Prostate gland (tissue), 2 donors: Measurements from ENCODE around the gene PHTF2. TPM values are rescaled to one million over a fixed set of nuclear protein-coding genes. Genes with fewer than 3 reads are reported as not detected.
A peak's percentile ranks its signal among the peaks of the same experiment; 100 is the strongest.

ENCODE experiments used
- DNase-seq: peaks from one replicate; pipeline ENCODE4 v3.0.0-alpha.2; 2019; ENCODE audit warnings: low spot score
- H3K27ac ChIP-seq, 2 donors: fragments of 200-600 bp; sonication (generic); 2 replicates each; pipeline ENCODE4 v1.5.1; 2017 to 2019
- H3K27me3 ChIP-seq: fragments of 200-600 bp; sonication (generic); replicated peaks from 2 replicates; pipeline ENCODE4 v1.5.1; 2019; ENCODE audit not compliant: insufficient read depth
- H3K36me3 ChIP-seq, 2 donors: fragments of 200-600 bp; sonication (generic); 1 replicate in 1 of 2; 2 replicates in 1 of 2; pipeline versions ENCODE4 v1.5.1 to v1.8.1; 2017 to 2019
- H3K4me1 ChIP-seq: fragments of 200-600 bp; sonication (generic); replicated peaks from 2 replicates; pipeline ENCODE4 v1.5.1; 2019
- H3K4me3 ChIP-seq, 2 donors: fragments of 200-600 bp; sonication (generic); 2 replicates each; pipeline ENCODE4 v1.5.1; 2017 to 2019
- H3K9me3 ChIP-seq: fragments of 200-600 bp; sonication (generic); 2 replicates; pipeline ENCODE4 v1.5.1; 2017
- POLR2A ChIP-seq: fragments of 450-650 bp; IDR thresholded peaks from one replicate; pipeline ENCODE4 v1.6.1; 2016; ENCODE audit warnings: antibody characterized with exemption, mild to moderate bottlenecking
- POLR2AphosphoS5 ChIP-seq: sonication (generic); formaldehyde crosslinking; IDR thresholded peaks from one replicate; pipeline ENCODE4 v1.6.1; 2017; ENCODE audit warnings: antibody characterized with exemption
- WGBS: methylation state at CpG from one replicate; pipeline ENCODE4 v1.1.5; 2018; 5-methylcytosine and 5-hydroxymethylcytosine counted together
- intact Hi-C: fragments of 100-400 bp; cut with DNase I; formaldehyde crosslinking; loops from one replicate; pipeline ENCODE4 v1.14.2; 2022
- total RNA-seq, 2 donors: library from RNA; depleted of rRNA; stranded (reverse); fragments of >200 nt; gene quantifications; one replicate each; pipeline ENCODE4 v1.1.0, GENCODE V29; 2016
- TF ChIP-seq, protein P1 (sequence below), 4 experiments: fragments of 200-600 bp in 2 of 4; fragments of 450-650 bp in 2 of 4; sonication (generic) in 2 of 4; IDR thresholded peaks; 1 replicate in 3 of 4; 2 replicates in 1 of 4; pipeline ENCODE4 v1.5.1; 2016 to 2019; ENCODE audit warnings: antibody characterized with exemption in 4 of 4, mild to moderate bottlenecking in 2 of 4, moderate library complexity in 2 of 4

The PHTF2 gene
- total RNA-seq, 2 donors from 2014 or later: 7.7 to 17.3 TPM

DNA sequence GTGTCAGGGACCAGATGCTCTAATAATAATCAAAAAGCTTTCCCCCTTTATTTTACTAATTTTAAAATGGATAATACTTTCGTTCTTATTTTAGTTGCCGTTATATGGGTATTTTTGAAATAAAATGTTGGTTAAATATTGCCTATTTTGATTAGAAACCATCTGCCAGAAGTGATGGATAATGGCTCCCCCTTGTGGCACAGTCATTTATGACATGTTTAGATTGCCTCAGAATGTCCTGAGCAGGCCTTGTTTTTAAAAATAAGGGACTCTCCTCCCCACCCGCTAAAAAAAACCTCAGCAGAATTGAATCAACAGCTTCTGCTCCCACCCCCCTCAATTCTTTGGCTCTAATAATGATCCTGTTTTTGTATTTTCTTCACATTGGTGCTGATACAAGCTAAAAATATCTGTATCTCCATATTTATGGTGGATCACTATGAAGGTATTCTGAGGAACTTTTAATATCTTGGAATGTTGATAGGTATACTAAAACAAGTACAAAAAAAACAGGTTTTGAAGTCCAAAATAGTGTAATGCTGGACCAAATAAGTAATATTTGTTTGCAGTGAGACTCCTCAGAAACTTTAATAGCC lies 39.2 kb upstream of the PHTF2 start:
- Histone ChIP-seq H3K27me3 (no peaks in the 10 kb centered on the region), H3K36me3 (no peaks in the 10 kb centered on the region), H3K9me3 (no peaks in the 10 kb centered on the region), H3K4me3 (no peak overlapping the region), H3K4me1 (no peaks in the 10 kb centered on the region), H3K27ac (no peak overlapping the region)
- intact Hi-C loops: loop anchor here (5.0 kb wide), 2 partner anchors 62 to 102 kb away; partner anchors contain the start of gene RSBN1L
- WGBS: 6% methylated on average over 3 of the region's 3 CpGs
- peak; percentile 70 for DNase-seq
- peak; percentile 43 for TF ChIP-seq POLR2AphosphoS5
- no peak for TF ChIP-seq POLR2A
- TF ChIP-seq, protein P1, sequence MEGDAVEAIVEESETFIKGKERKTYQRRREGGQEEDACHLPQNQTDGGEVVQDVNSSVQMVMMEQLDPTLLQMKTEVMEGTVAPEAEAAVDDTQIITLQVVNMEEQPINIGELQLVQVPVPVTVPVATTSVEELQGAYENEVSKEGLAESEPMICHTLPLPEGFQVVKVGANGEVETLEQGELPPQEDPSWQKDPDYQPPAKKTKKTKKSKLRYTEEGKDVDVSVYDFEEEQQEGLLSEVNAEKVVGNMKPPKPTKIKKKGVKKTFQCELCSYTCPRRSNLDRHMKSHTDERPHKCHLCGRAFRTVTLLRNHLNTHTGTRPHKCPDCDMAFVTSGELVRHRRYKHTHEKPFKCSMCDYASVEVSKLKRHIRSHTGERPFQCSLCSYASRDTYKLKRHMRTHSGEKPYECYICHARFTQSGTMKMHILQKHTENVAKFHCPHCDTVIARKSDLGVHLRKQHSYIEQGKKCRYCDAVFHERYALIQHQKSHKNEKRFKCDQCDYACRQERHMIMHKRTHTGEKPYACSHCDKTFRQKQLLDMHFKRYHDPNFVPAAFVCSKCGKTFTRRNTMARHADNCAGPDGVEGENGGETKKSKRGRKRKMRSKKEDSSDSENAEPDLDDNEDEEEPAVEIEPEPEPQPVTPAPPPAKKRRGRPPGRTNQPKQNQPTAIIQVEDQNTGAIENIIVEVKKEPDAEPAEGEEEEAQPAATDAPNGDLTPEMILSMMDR (IDR thresholded peaks at IDR 0.05): peak; percentile 67 to 95 (median 82)

DNA sequence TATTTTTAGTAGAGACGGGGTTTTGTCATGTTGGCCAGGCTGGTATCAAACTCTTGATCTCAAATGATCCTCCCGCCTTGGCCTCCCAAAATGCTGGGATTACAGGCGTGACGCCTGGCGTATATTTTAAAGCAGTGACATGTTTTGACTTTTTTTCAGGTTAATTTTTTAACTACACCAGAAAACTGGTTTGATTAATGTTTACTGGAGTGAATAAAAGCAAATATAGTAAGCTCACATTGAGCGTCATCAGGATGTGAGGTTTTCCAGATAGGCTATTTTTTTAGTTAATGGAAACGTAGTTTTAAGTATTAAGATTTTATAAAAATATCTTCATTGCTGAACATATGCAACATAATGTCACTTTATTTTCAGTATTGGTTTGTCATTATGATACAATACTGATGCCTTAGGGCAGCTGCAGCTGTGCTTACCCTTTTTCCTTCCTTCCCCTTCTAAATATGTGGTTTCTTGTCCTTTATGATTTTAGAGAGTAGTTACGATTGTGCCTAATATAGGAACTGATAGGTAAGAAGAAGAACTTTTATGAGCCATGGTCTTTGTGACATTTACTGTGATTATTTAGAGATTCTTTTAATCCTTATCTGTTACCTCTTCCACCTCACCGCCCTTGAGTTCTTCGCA lies 37.6 kb upstream of the PHTF2 start:
- no peaks in the 10 kb centered on the region for H3K27me3 ChIP-seq
- no peak overlapping the region for H3K27ac ChIP-seq
- H3K9me3 ChIP-seq: no peaks in the 10 kb centered on the region
- TF ChIP-seq POLR2AphosphoS5: no peak
- no peak for TF ChIP-seq POLR2A
- TF ChIP-seq, protein P1 (IDR thresholded peaks at IDR 0.05): no peak
- no peaks in the 10 kb centered on the region for H3K4me1 ChIP-seq
- H3K4me3 ChIP-seq: no peak overlapping the region
- DNase-seq: no peak
- H3K36me3 ChIP-seq: no peaks in the 10 kb centered on the region
- WGBS: 79% methylated on average over 10 of the region's 10 CpGs
- intact Hi-C loops: no loop called here

DNA sequence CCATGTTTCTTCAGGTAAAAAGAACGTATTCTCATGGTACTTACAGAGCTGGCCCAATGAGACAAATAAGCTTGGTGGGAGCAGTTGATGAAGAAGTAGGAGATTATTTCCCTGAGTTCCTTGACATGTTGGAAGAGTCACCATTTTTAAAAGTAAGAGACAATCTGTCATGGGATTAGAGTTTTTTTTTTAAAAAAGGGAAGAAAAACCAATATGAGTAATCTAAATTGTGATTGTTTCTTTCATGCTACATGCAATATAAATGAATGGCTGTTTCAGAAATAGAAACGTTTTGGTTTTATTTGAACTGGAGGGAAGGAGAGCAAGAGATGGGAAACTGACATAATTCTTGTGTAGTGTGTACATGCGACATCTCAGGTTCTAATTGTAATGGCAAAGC lies 33.1 kb upstream of the PHTF2 start:
- Histone ChIP-seq H3K4me1 (no peaks in the 10 kb centered on the region), H3K36me3 (no peaks in the 10 kb centered on the region), H3K27ac (no peak overlapping the region), H3K9me3 (no peaks in the 10 kb centered on the region), H3K4me3 (no peak overlapping the region), H3K27me3 (no peaks in the 10 kb centered on the region)
- TF ChIP-seq POLR2A: no peak
- TF ChIP-seq POLR2AphosphoS5: no peak
- TF ChIP-seq, protein P1 (IDR thresholded peaks at IDR 0.05): no peak
- intact Hi-C loops: no loop called here
- 73% methylated on average over 3 of the region's 3 CpGs for WGBS
- DNase-seq: no peak

DNA sequence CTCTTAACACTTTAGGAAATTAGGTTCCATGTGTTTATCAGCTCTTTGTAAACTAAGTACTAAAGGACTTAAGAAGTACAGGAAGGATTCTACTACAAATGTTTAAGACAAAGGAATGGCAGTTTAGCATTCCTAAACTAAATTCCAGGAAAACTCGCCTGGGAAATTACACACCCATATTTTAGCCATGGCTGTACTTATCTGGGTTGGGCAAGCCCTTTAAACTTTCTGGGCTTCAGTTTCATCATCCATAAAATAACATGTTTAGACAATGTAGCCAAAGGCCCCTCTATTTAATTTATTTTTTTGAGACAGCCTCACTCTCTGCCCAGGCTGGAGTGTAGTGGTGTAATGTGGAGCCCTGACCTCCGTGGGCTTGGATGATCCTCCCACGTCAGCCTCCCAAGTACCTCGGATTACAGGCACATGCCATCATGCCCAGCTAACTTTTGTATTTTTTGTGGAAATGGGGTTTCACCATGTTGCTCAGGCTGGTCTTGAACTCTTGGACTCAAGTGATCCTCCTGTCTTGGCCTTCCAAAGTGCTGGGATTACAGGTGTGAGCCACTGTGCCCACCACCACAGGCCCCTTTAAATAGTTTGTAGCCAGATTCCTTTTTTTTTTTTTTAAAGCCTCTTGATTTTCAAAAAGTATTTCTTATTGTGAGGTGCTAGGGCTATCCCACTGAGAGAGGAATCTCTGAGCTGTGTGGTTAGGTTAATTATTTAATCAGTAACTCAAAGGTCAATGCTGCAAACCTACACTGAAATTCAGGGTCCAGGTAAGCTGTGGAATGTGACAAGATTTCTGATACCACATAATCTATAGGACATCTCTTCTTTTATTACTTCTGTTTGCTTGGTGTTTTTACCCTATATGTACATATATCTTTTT lies 32.4 kb upstream of the PHTF2 start:
- Histone ChIP-seq H3K27ac (no peak overlapping the region), H3K4me1 (no peaks in the 10 kb centered on the region), H3K4me3 (no peak overlapping the region), H3K27me3 (no peaks in the 10 kb centered on the region), H3K36me3 (no peaks in the 10 kb centered on the region), H3K9me3 (no peaks in the 10 kb centered on the region)
- TF ChIP-seq, protein P1 (IDR thresholded peaks at IDR 0.05): no peak
- no peak for TF ChIP-seq POLR2A
- TF ChIP-seq POLR2AphosphoS5: no peak
- WGBS: 87% methylated on average over 4 of the region's 4 CpGs
- intact Hi-C loops: no loop called here
- no peak for DNase-seq
